Fibroblast of lung (primary cell): ENCODE data around the gene QSOX2. TPM values are rescaled to one million over a fixed set of nuclear protein-coding genes. Genes with fewer than 3 reads are reported as not detected.

Source experiments
- DNase-seq, 2 donors: peaks; one replicate each; pipeline versions ENCODE4 v3.0.0 to v3.0.0-alpha.2; 2010; ENCODE audit warnings: low read depth in 2 of 2
- H2AFZ ChIP-seq: 2 replicates; pipeline ENCODE4 v1.5.1; 2012; ENCODE audit warnings: low read length, control low read depth, inconsistent platforms
- H3K27ac ChIP-seq: 2 replicates; pipeline ENCODE4 v1.5.1; 2011; ENCODE audit warnings: low read length, control low read depth; ENCODE audit not compliant: insufficient read depth
- H3K27me3 ChIP-seq: 2 replicates; pipeline ENCODE4 v1.5.1; 2011; ENCODE audit warnings: mild to moderate bottlenecking, low read length; ENCODE audit not compliant: control insufficient read depth, insufficient read depth
- H3K36me3 ChIP-seq: 2 replicates; pipeline ENCODE4 v1.5.1; 2011; ENCODE audit warnings: low read length; ENCODE audit not compliant: control insufficient read depth, insufficient read depth
- H3K4me1 ChIP-seq: 2 replicates; pipeline ENCODE4 v1.5.1; 2011; ENCODE audit warnings: low read length; ENCODE audit not compliant: control insufficient read depth, insufficient read depth; ENCODE audit errors: extremely low read depth
- H3K4me2 ChIP-seq: 2 replicates; pipeline ENCODE4 v1.5.1; 2011; ENCODE audit warnings: low read length, control low read depth; ENCODE audit not compliant: insufficient read depth; ENCODE audit errors: extremely low read depth
- H3K4me3 ChIP-seq, 4 experiments: fragments of 200-600 bp in 1 of 4; sonication (generic) in 1 of 4; replicated peaks in 1 of 4; 2 replicates each; pipeline ENCODE4 v1.5.1; 2011 to 2016; ENCODE audit warnings: low read length in 4 of 4, low read depth in 3 of 4, mild to moderate bottlenecking in 3 of 4, control low read depth in 2 of 4, inconsistent platforms in 1 of 4, mixed read lengths in 1 of 4; ENCODE audit not compliant: insufficient read depth in 1 of 4; ENCODE audit errors: control extremely low read depth in 1 of 4
- H3K79me2 ChIP-seq: 2 replicates; pipeline ENCODE4 v1.5.1; 2012; ENCODE audit warnings: mild to moderate bottlenecking, low read length, inconsistent platforms; ENCODE audit not compliant: control insufficient read depth, insufficient read depth
- H3K9ac ChIP-seq: 2 replicates; pipeline ENCODE4 v1.5.1; 2011; ENCODE audit warnings: mild to moderate bottlenecking, low read length, control low read depth; ENCODE audit not compliant: insufficient read depth
- H3K9me3 ChIP-seq: 2 replicates; pipeline ENCODE4 v1.5.1; 2012; ENCODE audit warnings: low read depth, low read length; ENCODE audit not compliant: control insufficient read depth, insufficient read depth
- H4K20me1 ChIP-seq: 2 replicates; pipeline ENCODE4 v1.5.1; 2011; ENCODE audit warnings: low read length; ENCODE audit not compliant: control insufficient read depth, insufficient read depth; ENCODE audit errors: extremely low read depth
- EZH2 ChIP-seq: IDR thresholded peaks from 2 replicates; pipeline ENCODE4 v1.5.1; 2012; ENCODE audit warnings: low read length, control low read depth, mild to moderate bottlenecking; ENCODE audit errors: missing control alignments
- polyA plus RNA-seq, 2 donors: library from polyadenylated mRNA; depleted of rRNA in 1 of 2; stranded (reverse) in 1 of 2; unstranded in 1 of 2; fragments of >200 nt; gene quantifications; 2 replicates each; pipeline ENCODE4 v1.2.1, GENCODE V29; 2011 to 2012; ENCODE audit warnings: missing spikeins in 1 of 2
- total RNA-seq: library from RNA; depleted of rRNA; stranded (reverse); fragments of >200 nt; gene quantifications from 2 replicates; pipeline ENCODE4 v1.2.1, GENCODE V29; 2014
- TF ChIP-seq, protein P1 (sequence below), 2 donors: IDR thresholded peaks in 1 of 2; conservative IDR thresholded peaks in 1 of 2; 1 replicate in 1 of 2; 2 replicates in 1 of 2; pipeline ENCODE4 v1.5.1; 2011 to 2012; ENCODE audit warnings: low read length in 2 of 2, control low read depth in 1 of 2, inconsistent platforms in 1 of 2, low read depth in 1 of 2, mild to moderate bottlenecking in 1 of 2

QSOX2 gene
- total and polyA plus RNA-seq, 2 donors (not counting 1 experiment from before 2014, with no cell fraction given), result 7.8 to 13.2 TPM

GRCh38 chr9:136160995-136161610 is 84.5 kb downstream of the QSOX2 start:
- H3K27ac ChIP-seq, result no peak overlapping the region
- no peak for DNase-seq
- H3K9me3 ChIP-seq, result no peaks in the 10 kb centered on the region
- H3K4me3 ChIP-seq, result no peak overlapping the region
- H3K79me2 ChIP-seq, result no peaks in the 10 kb centered on the region
- H3K4me2 ChIP-seq, result no peak overlapping the region
- no peak overlapping the region for H3K9ac ChIP-seq
- peaks cover 8% of the 10 kb centered on the region for H3K27me3 ChIP-seq
- H2AFZ ChIP-seq, result no peak overlapping the region
- TF ChIP-seq EZH2, result no peak
- TF ChIP-seq, protein P1, sequence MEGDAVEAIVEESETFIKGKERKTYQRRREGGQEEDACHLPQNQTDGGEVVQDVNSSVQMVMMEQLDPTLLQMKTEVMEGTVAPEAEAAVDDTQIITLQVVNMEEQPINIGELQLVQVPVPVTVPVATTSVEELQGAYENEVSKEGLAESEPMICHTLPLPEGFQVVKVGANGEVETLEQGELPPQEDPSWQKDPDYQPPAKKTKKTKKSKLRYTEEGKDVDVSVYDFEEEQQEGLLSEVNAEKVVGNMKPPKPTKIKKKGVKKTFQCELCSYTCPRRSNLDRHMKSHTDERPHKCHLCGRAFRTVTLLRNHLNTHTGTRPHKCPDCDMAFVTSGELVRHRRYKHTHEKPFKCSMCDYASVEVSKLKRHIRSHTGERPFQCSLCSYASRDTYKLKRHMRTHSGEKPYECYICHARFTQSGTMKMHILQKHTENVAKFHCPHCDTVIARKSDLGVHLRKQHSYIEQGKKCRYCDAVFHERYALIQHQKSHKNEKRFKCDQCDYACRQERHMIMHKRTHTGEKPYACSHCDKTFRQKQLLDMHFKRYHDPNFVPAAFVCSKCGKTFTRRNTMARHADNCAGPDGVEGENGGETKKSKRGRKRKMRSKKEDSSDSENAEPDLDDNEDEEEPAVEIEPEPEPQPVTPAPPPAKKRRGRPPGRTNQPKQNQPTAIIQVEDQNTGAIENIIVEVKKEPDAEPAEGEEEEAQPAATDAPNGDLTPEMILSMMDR (conservative IDR thresholded peaks at IDR 0.05 in 1 of 2, IDR thresholded peaks at IDR 0.05 in 1 of 2; ENCODE audit: low read depth in 1 of 2, low read length in 2 of 2), result no peak
- H3K4me1 ChIP-seq, result no peaks in the 10 kb centered on the region
- no peaks in the 10 kb centered on the region for H3K36me3 ChIP-seq
- H4K20me1 ChIP-seq, result no peaks in the 10 kb centered on the region

- Histone ChIP-seq H3K27ac (no peak overlapping the region), H3K4me1 (no peaks in the 10 kb centered on the region), H3K27me3 (peaks cover 11% of the 10 kb centered on the region), H3K9me3 (no peaks in the 10 kb centered on the region), H3K79me2 (no peaks in the 10 kb centered on the region), H4K20me1 (no peaks in the 10 kb centered on the region), H3K9ac (no peak overlapping the region), H3K4me3 (no peak overlapping the region), H2AFZ (no peak overlapping the region), H3K4me2 (no peak overlapping the region), H3K36me3 (no peaks in the 10 kb centered on the region)
- no peak for TF ChIP-seq EZH2
- TF ChIP-seq, protein P1 (conservative IDR thresholded peaks at IDR 0.05 in 1 of 2, IDR thresholded peaks at IDR 0.05 in 1 of 2; ENCODE audit: low read depth in 1 of 2, low read length in 2 of 2), result no peak
- DNase-seq, result no peak
Measured at GRCh38 chr9:136160381-136160841, 85.2 kb downstream of the QSOX2 start.

- no peaks in the 10 kb centered on the region for H4K20me1 ChIP-seq
- H3K4me2 ChIP-seq, result no peak overlapping the region
- no peak overlapping the region for H3K4me3 ChIP-seq
Measured at GRCh38 chr9:136159851-136160250, 85.8 kb downstream of the QSOX2 start.

More at GRCh38 chr9:136159851-136160250, 85.8 kb downstream of the QSOX2 start:
- Histone ChIP-seq H3K79me2 (no peaks in the 10 kb centered on the region), H3K36me3 (no peaks in the 10 kb centered on the region), H3K4me1 (no peaks in the 10 kb centered on the region), H3K27me3 (peaks cover 14% of the 10 kb centered on the region), H3K27ac (no peak overlapping the region), H2AFZ (no peak overlapping the region), H3K9ac (no peak overlapping the region), H3K9me3 (no peaks in the 10 kb centered on the region)
- no peak for DNase-seq
- TF ChIP-seq, protein P1 (conservative IDR thresholded peaks at IDR 0.05 in 1 of 2, IDR thresholded peaks at IDR 0.05 in 1 of 2; ENCODE audit: low read depth in 1 of 2, low read length in 2 of 2), result no peak
- no peak for TF ChIP-seq EZH2
